GM23248 (cell line): Measurements from ENCODE around the gene CROCC. TPM values are rescaled to one million over a fixed set of nuclear protein-coding genes. Genes with fewer than 3 reads are reported as not detected.

Source experiments
- DNase-seq: peaks from one replicate; pipeline ENCODE4 v3.0.0-alpha.2; 2015
- H2AFZ ChIP-seq: fragments of 200-600 bp; sonication (generic); 2 replicates; pipeline ENCODE4 v1.6.1; 2016; ENCODE audit warnings: antibody characterized with exemption
- H3F3A ChIP-seq: fragments of 200-600 bp; sonication (generic); 2 replicates; pipeline ENCODE4 v1.6.1; 2016; ENCODE audit warnings: mild to moderate bottlenecking, antibody characterized with exemption, mixed run types; ENCODE audit not compliant: insufficient read depth
- H3K27ac ChIP-seq: fragments of 200-600 bp; sonication (generic); 2 replicates; pipeline ENCODE4 v1.5.1; 2016; ENCODE audit warnings: mild to moderate bottlenecking
- H3K27me3 ChIP-seq: fragments of 200-600 bp; sonication (generic); replicated peaks from 2 replicates; pipeline ENCODE4 v1.6.1; 2016; ENCODE audit warnings: mild to moderate bottlenecking; ENCODE audit not compliant: insufficient read depth
- H3K36me3 ChIP-seq: fragments of 200-600 bp; sonication (generic); 2 replicates; pipeline ENCODE4 v1.6.1; 2016; ENCODE audit warnings: low read depth, mild to moderate bottlenecking
- H3K4me1 ChIP-seq: fragments of 200-600 bp; sonication (generic); 2 replicates; pipeline ENCODE4 v1.6.1; 2016; ENCODE audit warnings: mild to moderate bottlenecking; ENCODE audit not compliant: insufficient read depth
- H3K4me2 ChIP-seq: fragments of 200-600 bp; sonication (generic); one replicate; pipeline ENCODE4 v1.6.1; 2016; ENCODE audit warnings: mild to moderate bottlenecking; ENCODE audit not compliant: unreplicated experiment
- H3K4me3 ChIP-seq: fragments of 200-600 bp; sonication (generic); 2 replicates; pipeline ENCODE4 v1.5.1; 2016; ENCODE audit warnings: mild to moderate bottlenecking
- H3K79me2 ChIP-seq: fragments of 200-600 bp; sonication (generic); 2 replicates; pipeline ENCODE4 v1.6.1; 2016; ENCODE audit warnings: mild to moderate bottlenecking; ENCODE audit not compliant: insufficient read depth
- H3K9ac ChIP-seq: fragments of 200-600 bp; sonication (generic); 2 replicates; pipeline ENCODE4 v1.6.1; 2016; ENCODE audit warnings: mild to moderate bottlenecking
- H3K9me2 ChIP-seq: fragments of 200-600 bp; sonication (generic); 2 replicates; pipeline ENCODE4 v1.6.1; 2016; ENCODE audit warnings: mixed run types, mild to moderate bottlenecking, moderate library complexity; ENCODE audit not compliant: insufficient read depth
- H3K9me3 ChIP-seq: fragments of 200-600 bp; sonication (generic); one replicate; pipeline ENCODE4 v1.6.1; 2017; ENCODE audit warnings: low read depth
- H4K20me1 ChIP-seq: fragments of 200-600 bp; sonication (generic); 2 replicates; pipeline ENCODE4 v1.6.0; 2016; ENCODE audit not compliant: insufficient read depth
- EZH2 ChIP-seq: fragments of 200-600 bp; sonication (generic); IDR thresholded peaks from 2 replicates; pipeline ENCODE4 v1.6.1; 2018; ENCODE audit warnings: antibody characterized with exemption, mild to moderate bottlenecking; ENCODE audit not compliant: insufficient read depth, poor library complexity, severe bottlenecking
- EZH2phosphoT487 ChIP-seq: fragments of 200-600 bp; sonication (generic); IDR thresholded peaks from 2 replicates; pipeline ENCODE4 v1.6.1; 2018; ENCODE audit warnings: antibody characterized with exemption, moderate library complexity, mild to moderate bottlenecking, low read depth; ENCODE audit not compliant: insufficient read depth
- WGBS, 2 experiments: methylation state at CpG; one replicate each; pipeline ENCODE4 v1.1.6; 2015 to 2017; ENCODE audit warnings: low lambda C conversion rate in 2 of 2, low coverage in 1 of 2; ENCODE audit errors: missing lambda C conversion rate in 2 of 2; 5-methylcytosine and 5-hydroxymethylcytosine counted together
- in situ Hi-C: fragments of 300-500 bp; cut with MboI; formaldehyde crosslinking; loops from 2 replicates; pipeline ENCODE4 v1.15.0; 2020
- polyA plus RNA-seq: library from polyadenylated mRNA; unstranded; fragments of >200 nt; fragmentation: Nextera tagmentation; extraction: Ambion mirVana; gene quantifications from 2 replicates; pipeline ENCODE4 v1.2.1, GENCODE V29; 2016
- total RNA-seq: library from RNA; depleted of rRNA; stranded (reverse); fragments of >200 nt; shearing (Covaris generic); gene quantifications from 2 replicates; pipeline ENCODE4 v1.2.3, GENCODE V29; 2014

CROCC gene
- total and polyA plus RNA-seq, 2 experiments from 2014 or later: 5.2 to 17.6 TPM

- TF ChIP-seq EZH2: no peak
- no peak for TF ChIP-seq EZH2phosphoT487
- no peak for DNase-seq
- Histone ChIP-seq H3K27me3 (no peaks in the 10 kb centered on the region), H3K4me1 (peaks cover 23% of the 10 kb centered on the region), H3K9me2 (no peaks in the 10 kb centered on the region), H4K20me1 (no peaks in the 10 kb centered on the region), H3K36me3 (peaks cover 6% of the 10 kb centered on the region; the same call in 1 of the 2 replicates), H3K79me2 (peaks cover 7% of the 10 kb centered on the region; the same call in 1 of the 2 replicates), H3K4me2 (no peak overlapping the region), H2AFZ (no peak overlapping the region), H3K9ac (no peak overlapping the region), H3K27ac (no peak overlapping the region), H3F3A (peaks cover 24% of the 10 kb centered on the region), H3K4me3 (no peak overlapping the region), H3K9me3 (no peaks in the 10 kb centered on the region)
- in situ Hi-C loops: no loop called here
- 77 to 79% methylated on average over 10 of the region's 10 CpGs for WGBS, 2 experiments
Observed at GRCh38 chr1:17014671-17015567, 93.2 kb downstream of the CROCC start.

- H3K4me3 ChIP-seq: no peak overlapping the region
- no peak overlapping the region for H2AFZ ChIP-seq
- H3K27ac ChIP-seq: no peak overlapping the region
- in situ Hi-C loops: no loop called here
- H3K4me2 ChIP-seq: no peak overlapping the region
- TF ChIP-seq EZH2 (no peak), EZH2phosphoT487 (no peak)
- no peak overlapping the region for H3K9ac ChIP-seq
- H3K9me3 ChIP-seq: no peaks in the 10 kb centered on the region
- peaks cover 17% of the 10 kb centered on the region; the same call in 1 of the 2 replicates for H3K36me3 ChIP-seq
- no peaks in the 10 kb centered on the region for H3K27me3 ChIP-seq
- DNase-seq: peak; percentile 74
- 44 to 48% methylated on average over 5 of the region's 5 CpGs for WGBS, 2 experiments
- H4K20me1 ChIP-seq: no peaks in the 10 kb centered on the region
- H3K9me2 ChIP-seq: no peaks in the 10 kb centered on the region
- H3K79me2 ChIP-seq: peaks cover 2% of the 10 kb centered on the region; the same call in 1 of the 2 replicates
- H3K4me1 ChIP-seq: peaks cover 14% of the 10 kb centered on the region
- H3F3A ChIP-seq: peaks cover 27% of the 10 kb centered on the region
Observed at GRCh38 chr1:17016317-17016661, 94.6 kb downstream of the CROCC start.

- no peak overlapping the region for H3K27ac ChIP-seq
- no peaks in the 10 kb centered on the region for H3K9me2 ChIP-seq
- DNase-seq: no peak
- TF ChIP-seq EZH2phosphoT487: no peak
- no peak for TF ChIP-seq EZH2
- 95 to 98% methylated on average over 7 of the region's 7 CpGs for WGBS, 2 experiments
- H3K36me3 ChIP-seq: peaks cover 17% of the 10 kb centered on the region; the same call in 1 of the 2 replicates
- H3K9me3 ChIP-seq: no peaks in the 10 kb centered on the region
- peaks cover 9% of the 10 kb centered on the region for H3K4me1 ChIP-seq
- no peak overlapping the region for H2AFZ ChIP-seq
- no peaks in the 10 kb centered on the region for H3K27me3 ChIP-seq
- no peak overlapping the region for H3K4me2 ChIP-seq
- no peak overlapping the region for H3K9ac ChIP-seq
- H4K20me1 ChIP-seq: no peaks in the 10 kb centered on the region
- H3K79me2 ChIP-seq: no peaks in the 10 kb centered on the region
- in situ Hi-C loops: no loop called here
- H3F3A ChIP-seq: peaks cover 27% of the 10 kb centered on the region
- H3K4me3 ChIP-seq: no peak overlapping the region
Observed at GRCh38 chr1:17017435-17017834, 95.7 kb downstream of the CROCC start.

GRCh38 chr1:17018849-17019248 is 97.1 kb downstream of the CROCC start:
- Histone ChIP-seq H3K9ac (no peak overlapping the region), H4K20me1 (no peaks in the 10 kb centered on the region), H3K4me3 (no peak overlapping the region), H3K36me3 (peaks cover 29% of the 10 kb centered on the region; the same call in 1 of the 2 replicates), H3K9me3 (no peaks in the 10 kb centered on the region), H3F3A (peaks cover 27% of the 10 kb centered on the region), H3K4me2 (no peak overlapping the region), H3K27me3 (no peaks in the 10 kb centered on the region), H3K4me1 (no peaks in the 10 kb centered on the region), H2AFZ (no peak overlapping the region), H3K9me2 (no peaks in the 10 kb centered on the region), H3K27ac (no peak overlapping the region), H3K79me2 (no peaks in the 10 kb centered on the region)
- DNase-seq: no peak
- in situ Hi-C loops: no loop called here
- TF ChIP-seq EZH2phosphoT487 (no peak), EZH2 (no peak)
- 5% methylated on average over 1 of the region's 1 CpG for WGBS, 2 experiments
